Measurements from ENCODE around the gene GPR153. TPM values are rescaled to one million over a fixed set of nuclear protein-coding genes. Genes with fewer than 3 reads are reported as not detected.

GPR153 gene
- total and polyA plus RNA-seq, 2 of the 13 experiments (the other 11 are each of a cell fraction or from before 2014, with no cell fraction given): 0.22 to 0.31 TPM

DNA sequence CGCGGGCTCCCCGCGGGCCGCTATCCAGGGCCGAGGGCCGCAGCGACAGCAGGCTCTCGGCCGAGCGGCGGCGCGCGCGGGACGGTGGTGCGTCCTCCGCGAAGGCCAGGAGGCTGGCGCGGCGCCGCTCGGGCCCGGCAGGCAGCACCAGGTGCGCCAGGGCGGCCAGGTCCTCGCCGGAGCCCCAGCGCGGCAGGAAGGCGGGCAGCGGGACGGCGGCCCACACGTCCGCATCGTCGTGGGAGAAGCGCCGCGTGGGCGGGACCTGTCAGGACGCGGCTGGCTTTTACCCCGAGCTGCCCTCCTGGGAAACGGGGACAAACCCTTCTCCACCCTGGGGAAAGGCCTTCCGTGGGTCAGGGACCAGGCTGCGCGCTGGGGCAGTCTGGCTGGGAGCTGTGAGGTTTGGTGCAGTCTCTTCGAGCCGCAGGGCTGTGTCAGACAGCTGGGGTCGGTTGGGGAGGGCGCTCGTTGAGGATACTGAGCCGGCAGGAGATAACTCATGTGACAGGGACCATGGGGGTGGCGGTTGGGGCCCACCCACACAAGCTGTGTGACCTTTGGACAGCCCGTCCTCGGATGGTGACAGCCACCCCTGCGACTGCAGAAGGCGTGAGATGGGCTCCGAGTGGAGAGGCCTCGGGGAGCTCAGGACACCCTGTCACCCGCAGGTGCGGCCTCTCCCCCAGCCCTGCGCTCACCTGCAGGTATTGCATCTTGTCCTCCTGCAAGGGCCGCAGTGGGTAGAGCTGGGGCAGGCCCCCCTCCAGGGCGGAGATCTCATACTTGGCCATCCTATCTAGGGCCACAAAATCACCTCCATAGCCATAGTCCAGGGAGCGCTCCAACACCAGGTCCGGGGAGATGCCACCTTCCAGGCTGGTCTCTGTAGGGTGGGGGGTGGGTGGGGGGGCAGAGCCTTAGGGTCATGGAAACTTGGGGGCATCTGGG, 10.9 kb downstream of the GPR153 start:
- H4K20me1 ChIP-seq (ENCODE audit: insufficient read depth, low read length): 0 out of 2 replicates have a peak, but pooled peaks cover 2% of the 10 kb centered on the region
- peaks cover 12 to 54% of the 10 kb centered on the region in 2 experiments for H3K27me3 ChIP-seq (ENCODE audit: control insufficient read depth in 1 of 2, insufficient read depth in 2 of 2, low read length in 2 of 2)
- DNase-seq (ENCODE audit: low spot score) (peak; percentile 36), ATAC-seq (peak; percentile 8; the same call in 2 of the 3 replicates), FAIRE-seq (no peak)
- H3K4me2 ChIP-seq (ENCODE audit: low read depth, low read length): peak overlapping the region; percentile 66
- no peak overlapping the region for H2AFZ ChIP-seq (ENCODE audit: low read length)
- H3K4me3 ChIP-seq (replicated peaks in 1 of 3; ENCODE audit: insufficient read depth in 1 of 3, low read depth in 2 of 3, low read length in 3 of 3): peak overlapping the region in 2 of 3 experiments; percentile 19 to 55; a peak in 2 of 6 replicates
- BruUV-seq (replicated peaks): no TSS peak
- no peak overlapping the region for H3K27ac ChIP-seq (ENCODE audit: extremely low read length, insufficient read depth, low read length)
- no peaks in the 10 kb centered on the region for H3K36me3 ChIP-seq (replicated peaks in 1 of 2; ENCODE audit: control insufficient read depth in 1 of 2, insufficient read depth in 2 of 2, low read length in 2 of 2)
- H3K9ac ChIP-seq (ENCODE audit: insufficient read depth, low read depth, low read length): no peak overlapping the region
- no peaks in the 10 kb centered on the region for H3K79me2 ChIP-seq (ENCODE audit: insufficient read depth, low read length)
- 19% methylated on average over 11 of the region's 71 CpGs for WGBS (ENCODE audit: low lambda C conversion rate)
- intact Hi-C loops (cut with micrococcal nuclease; ENCODE audit: unreplicated experiment): loop anchor here (5.0 to 10.0 kb wide), 2 partner anchors 142 to 145 kb away; partner anchors contain the start of gene ACOT7
- CTCF ChIA-PET (ENCODE audit: low intra/inter-chr PET ratio, low total read pairs): interaction anchor here (1.0 kb wide), 1 partner anchor 94 kb away, joined by 3 read pairs; no protein-coding TSS in a partner anchor
- in situ Hi-C loops (cut with HindIII; ENCODE audit: extremely low pct_ligation_motif_present, low pct_unique_long_range_greater_than_20kb): loop anchor here (5.0 to 10.0 kb wide), 3 partner anchors 32 to 165 kb away; partner anchors contain the start of gene HES2
- POLR2A ChIA-PET: interaction anchor here (1.1 kb wide), 1 partner anchor 8 kb away, joined by 3 read pairs; no protein-coding TSS in a partner anchor
- peaks cover 22% of the 10 kb centered on the region for H3K4me1 ChIP-seq (ENCODE audit: insufficient read depth, low read length)
- no peaks in the 10 kb centered on the region for H3K9me3 ChIP-seq (ENCODE audit: low read length)
- peak; percentile 26; the same call in 1 of the 2 replicates for TF ChIP-seq KDM2A (CRISPR knock-in tag; IDR thresholded peaks at IDR 0.05; ENCODE audit: borderline replicate concordance, low read depth)
- TF ChIP-seq ARID4A (CRISPR knock-in tag; IDR thresholded peaks at IDR 0.05; ENCODE audit: borderline replicate concordance): peak; percentile 18; the same call in 1 of the 2 replicates
- TF ChIP-seq ZNF615 (CRISPR knock-in tag; IDR thresholded peaks at IDR 0.05; ENCODE audit: borderline replicate concordance): no peak
- TF ChIP-seq ZFY (CRISPR knock-in tag; IDR thresholded peaks at IDR 0.05): peak; percentile 29; the same call in 1 of the 2 replicates
- TF ChIP-seq GATAD1 (CRISPR knock-in tag; IDR thresholded peaks at IDR 0.05): no peak
- 0 out of 2 replicates have a peak, but pooled peaks have one; percentile 10 for TF ChIP-seq ZNF768 (CRISPR knock-in tag; IDR thresholded peaks at IDR 0.05)
- TF ChIP-seq, protein P1, sequence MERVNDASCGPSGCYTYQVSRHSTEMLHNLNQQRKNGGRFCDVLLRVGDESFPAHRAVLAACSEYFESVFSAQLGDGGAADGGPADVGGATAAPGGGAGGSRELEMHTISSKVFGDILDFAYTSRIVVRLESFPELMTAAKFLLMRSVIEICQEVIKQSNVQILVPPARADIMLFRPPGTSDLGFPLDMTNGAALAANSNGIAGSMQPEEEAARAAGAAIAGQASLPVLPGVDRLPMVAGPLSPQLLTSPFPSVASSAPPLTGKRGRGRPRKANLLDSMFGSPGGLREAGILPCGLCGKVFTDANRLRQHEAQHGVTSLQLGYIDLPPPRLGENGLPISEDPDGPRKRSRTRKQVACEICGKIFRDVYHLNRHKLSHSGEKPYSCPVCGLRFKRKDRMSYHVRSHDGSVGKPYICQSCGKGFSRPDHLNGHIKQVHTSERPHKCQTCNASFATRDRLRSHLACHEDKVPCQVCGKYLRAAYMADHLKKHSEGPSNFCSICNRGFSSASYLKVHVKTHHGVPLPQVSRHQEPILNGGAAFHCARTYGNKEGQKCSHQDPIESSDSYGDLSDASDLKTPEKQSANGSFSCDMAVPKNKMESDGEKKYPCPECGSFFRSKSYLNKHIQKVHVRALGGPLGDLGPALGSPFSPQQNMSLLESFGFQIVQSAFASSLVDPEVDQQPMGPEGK (CRISPR knock-in tag; IDR thresholded peaks at IDR 0.05): peak; percentile 87
- TF ChIP-seq ZNF598 (CRISPR knock-in tag; IDR thresholded peaks at IDR 0.05; ENCODE audit: borderline replicate concordance): no peak
- no peak for TF ChIP-seq ZBTB8A (CRISPR knock-in tag; IDR thresholded peaks at IDR 0.05; ENCODE audit: borderline replicate concordance, low read depth)
- TF ChIP-seq TFDP1 (CRISPR knock-in tag; IDR thresholded peaks at IDR 0.05; ENCODE audit: borderline replicate concordance): no peak
- TF ChIP-seq ZNF225 (CRISPR knock-in tag; IDR thresholded peaks at IDR 0.05): no peak
- 0 out of 2 replicates have a peak, but pooled peaks have one; percentile 22 for TF ChIP-seq ZBTB7B (CRISPR knock-in tag; IDR thresholded peaks at IDR 0.05)

Measured in HepG2 (cell line).